Kidney tubule cell (primary cell): ENCODE data around the gene ZNF319.

Experiments used
- DNase-seq: peaks from one replicate; pipeline ENCODE4 v3.0.0-alpha.2; 2018; ENCODE audit warnings: low spot score

The ZNF319 gene

DNA sequence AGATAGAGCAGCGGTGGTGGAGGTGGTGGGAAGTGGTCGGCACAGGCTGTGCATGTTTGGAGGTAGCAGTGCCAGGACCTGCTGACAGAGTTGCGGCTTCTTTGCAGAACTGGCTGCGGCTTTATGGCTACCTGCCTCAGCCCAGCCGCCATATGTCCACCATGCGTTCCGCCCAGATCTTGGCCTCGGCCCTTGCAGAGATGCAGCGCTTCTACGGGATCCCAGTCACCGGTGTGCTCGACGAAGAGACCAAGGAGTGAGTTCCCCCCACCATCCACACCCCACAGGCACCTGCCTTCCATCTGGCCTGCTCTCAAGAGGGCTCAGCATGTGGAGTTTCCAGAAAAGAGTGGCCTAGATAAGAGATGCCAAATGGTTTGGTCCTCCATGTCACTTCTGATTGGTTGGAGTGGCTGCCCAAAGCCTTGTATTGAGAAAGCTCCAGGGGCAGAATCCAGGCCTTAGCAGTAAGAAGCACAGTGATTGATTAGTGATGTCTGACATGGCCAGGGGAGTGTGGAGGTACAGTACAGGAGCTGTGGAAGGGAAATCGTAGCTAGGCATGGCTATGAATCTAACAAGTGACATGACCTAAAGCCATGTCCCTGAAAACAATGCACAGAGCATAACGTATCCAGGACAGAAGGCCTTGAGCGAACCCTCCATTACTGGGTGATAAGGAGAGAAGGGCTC lies 37.0 kb upstream of the ZNF319 start:
- no peak for DNase-seq

DNA sequence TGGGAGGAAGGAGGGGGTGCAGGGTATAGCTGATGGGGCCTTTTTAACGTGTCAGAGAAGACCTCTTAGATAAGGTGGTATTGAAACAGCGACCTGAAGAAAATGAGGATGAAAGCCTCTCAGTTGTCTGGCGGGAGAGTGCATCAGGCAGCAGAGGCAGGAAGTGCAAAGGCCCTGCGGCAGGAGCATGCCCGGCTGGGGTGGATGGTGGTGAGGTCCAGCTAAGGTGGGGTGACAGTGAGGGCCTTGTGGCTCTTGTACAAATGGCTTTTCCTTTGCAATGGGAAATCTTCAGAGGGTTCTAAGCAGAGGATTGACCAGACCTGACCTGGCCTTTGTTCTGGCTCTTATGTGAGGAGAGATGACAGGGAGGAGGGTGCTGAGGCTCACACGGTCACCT lies 36.5 kb upstream of the ZNF319 start:
- no peak for DNase-seq

DNA sequence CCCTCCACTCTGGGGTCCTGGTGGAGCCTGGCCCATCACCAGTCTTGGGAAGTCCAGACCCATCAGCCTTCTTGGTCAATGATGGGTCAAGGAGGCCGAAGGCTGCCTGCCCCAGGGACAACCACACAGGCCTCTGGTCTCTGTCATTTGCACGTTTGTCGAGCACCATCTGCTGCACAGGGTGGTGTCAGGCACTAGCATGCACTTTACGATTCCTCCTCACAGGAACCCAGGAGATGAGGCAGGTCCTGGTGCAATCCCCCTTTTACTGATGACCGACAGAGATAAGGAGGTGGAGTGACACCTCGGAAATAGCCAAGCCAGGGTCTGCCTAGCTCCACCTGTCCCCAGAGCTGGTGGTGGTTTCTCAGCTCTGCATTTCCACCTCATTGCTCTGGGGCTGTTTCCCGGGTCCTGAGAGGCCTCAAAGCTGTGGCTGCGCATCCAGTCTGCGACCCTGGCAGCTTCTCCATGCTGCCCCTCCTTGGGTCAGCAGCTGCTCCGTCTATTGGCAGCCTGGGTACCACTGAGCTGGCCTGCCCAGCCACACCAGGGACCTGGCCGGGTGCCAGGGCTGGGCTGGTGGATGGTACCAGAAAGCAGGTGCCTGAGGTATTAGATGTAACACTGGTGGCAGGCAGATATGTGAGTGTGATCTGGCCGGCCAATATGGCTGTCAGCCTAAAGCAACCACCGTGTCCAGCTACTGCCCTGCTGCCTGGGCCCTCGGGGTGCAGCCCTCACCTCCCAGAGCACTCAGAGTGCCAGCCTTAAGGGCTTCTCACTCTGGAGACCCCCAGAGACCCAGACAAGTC lies 35.1 kb upstream of the ZNF319 start:
- DNase-seq, result no peak

DNA sequence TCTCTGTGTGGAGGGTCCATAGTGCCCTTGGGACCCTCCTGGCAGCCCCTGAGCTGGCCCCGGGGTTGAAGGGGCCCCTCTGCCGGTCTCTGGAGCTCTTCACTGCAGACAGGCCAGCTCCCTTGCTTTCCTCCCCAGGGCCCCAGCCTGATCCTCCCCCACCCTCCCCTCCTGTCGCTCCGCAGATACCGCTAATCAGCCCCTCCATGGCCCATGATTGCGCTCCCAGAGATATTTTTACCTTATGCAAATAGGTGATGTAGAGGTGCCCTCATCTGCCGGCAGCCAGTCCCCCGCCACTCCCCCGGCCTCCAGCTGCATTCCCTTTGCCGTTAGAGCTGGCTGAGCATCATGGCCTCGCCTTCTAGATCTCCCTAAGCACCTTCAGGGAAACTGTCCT lies 34.3 kb upstream of the ZNF319 start:
- no peak for DNase-seq

DNA sequence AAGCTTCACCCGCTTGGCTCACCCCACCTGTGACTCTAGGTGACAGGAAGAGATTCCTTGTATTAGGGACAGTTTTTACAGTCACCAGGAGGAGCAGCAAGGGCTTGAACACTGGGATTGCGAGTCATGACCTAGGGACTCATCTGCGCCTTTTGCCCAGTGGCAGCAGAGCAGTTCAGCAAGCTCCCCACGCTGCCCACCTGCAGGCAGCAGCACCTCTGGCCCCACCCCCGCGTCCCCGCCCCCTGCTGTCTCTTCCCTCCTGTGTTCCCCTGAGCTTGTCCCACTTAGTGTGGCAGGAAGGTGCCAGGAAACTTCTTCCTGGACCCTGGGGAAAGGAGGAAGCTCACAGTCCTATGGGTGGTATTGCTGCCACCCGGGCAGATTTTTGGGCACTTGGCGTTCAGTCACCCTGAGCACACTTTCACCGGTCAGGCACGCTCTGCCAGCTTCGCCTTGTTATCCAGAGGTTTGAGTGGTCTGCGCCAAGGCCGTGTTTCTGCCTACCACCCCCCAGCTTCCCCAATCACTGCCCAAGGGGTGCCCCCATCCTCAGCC lies 33.7 kb upstream of the ZNF319 start:
- no peak for DNase-seq

DNA sequence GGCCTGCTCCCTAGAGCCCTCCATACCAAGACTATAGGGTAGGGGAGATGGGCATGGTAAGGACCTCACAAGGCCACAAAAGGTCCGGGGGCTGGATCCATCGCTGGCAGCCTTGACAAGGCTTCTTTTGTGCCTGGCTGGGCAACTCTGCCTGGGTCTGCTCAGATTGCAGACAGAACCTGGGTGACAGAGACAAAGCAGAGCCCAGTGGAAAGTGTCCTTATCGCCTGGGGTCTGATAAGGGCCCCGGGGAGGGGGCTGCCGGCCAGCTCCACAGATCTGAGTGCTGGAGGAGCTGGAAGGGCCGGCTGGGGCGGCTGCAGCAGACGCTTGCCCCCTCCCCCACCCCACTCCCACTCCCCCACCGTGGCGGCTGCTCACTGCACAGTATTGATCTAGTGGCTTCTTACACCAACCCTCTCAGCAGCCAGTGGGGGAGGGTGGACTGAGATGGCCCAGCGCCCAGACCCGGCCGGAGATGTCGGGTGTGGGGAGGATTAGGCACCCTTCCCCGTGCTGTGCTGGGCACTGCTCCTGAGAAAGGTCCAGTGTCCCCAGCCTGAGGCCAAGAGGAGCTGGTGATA lies 32.3 kb upstream of the ZNF319 start:
- no peak for DNase-seq

DNA sequence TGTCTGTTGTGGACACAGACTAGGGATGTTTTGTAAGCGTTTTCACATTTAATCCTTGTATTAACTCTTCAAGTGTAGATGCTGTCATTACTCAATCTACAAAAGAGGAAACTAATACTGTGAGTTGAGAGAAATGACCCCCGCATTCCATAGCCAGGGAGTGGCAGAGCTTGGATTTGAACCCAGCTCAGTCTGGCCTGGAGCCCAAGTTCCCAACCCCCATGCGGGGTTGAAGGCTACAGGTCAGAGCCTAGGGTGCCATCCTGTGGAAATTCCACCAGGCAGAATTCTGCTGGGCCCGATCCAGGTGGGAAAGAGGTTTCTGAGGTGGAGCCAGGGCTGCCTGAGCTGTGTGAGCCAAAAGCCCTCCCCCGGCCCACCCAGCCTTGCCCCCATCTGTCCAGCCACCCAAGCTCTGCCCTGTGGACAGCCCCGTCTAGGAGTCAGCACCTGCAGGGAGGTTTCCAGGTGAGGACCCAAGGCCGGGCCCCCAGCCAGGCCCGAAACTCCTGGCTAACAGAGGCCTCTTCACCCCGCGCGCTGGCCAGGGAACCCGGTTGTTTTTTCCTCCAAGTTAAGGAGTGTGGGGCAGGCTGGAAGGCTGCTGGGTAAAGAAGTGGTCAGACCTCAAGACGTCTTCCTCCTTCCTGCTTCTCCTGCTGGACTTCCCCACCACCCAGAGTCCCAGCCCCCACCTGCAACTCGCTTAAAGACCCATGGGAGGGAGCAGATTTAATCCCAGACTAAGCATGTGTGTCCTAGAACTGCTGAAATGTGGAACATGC lies 30.7 kb upstream of the ZNF319 start:
- DNase-seq, result peak; percentile 38

DNA sequence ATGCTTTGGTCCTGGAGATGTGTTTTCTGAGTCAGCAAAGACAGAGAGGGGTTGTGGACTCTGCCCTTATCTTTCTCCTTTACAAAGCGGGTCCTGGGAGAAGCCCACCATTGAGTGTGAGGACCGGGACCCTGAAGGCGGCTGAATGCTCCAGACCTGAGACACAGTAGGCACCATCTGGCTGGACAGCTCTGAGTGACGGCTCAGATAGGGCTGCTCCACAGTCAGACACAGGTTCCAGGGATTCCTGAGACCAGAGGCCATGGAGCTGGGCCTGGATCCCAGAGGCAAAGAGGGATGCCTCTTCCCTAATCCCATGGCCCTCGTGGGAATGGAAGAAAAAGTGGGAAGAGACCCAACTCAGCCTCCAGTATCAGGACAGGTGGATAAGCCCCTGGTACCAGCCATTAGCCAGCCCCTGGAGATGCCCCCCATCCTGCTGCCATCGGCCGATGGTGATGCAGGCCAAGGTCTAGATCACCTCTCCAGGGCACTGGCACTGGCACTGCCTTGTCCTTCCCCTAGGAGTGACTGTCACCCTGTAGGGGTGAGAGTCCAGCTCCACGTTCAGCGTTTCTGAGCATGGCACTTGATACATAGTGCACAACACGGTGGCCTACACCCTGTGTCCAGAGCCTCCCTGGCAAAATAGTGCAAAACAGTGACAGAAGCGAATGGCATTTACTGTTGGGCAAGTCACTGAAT lies 29.8 kb upstream of the ZNF319 start:
- DNase-seq, result no peak

DNA sequence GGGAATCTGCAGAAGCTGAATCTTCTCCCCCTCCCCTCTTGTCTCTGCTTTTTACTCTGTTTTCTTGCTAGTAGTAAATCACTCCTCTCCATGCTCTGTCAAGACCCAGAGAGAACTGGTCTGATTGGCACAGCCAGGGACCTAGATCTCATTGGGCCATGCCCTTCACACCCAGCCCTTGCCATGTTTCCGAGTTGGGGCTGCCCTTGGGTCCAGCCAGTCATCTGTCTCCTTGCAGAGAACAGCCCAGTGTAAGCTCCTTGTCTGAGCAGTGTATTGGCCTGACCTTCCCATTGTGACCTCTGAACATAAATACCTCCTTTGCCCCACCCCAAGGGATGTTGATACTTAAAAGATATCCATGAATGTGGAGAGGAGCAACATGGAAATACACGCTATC lies 28.9 kb upstream of the ZNF319 start:
- no peak for DNase-seq

DNA sequence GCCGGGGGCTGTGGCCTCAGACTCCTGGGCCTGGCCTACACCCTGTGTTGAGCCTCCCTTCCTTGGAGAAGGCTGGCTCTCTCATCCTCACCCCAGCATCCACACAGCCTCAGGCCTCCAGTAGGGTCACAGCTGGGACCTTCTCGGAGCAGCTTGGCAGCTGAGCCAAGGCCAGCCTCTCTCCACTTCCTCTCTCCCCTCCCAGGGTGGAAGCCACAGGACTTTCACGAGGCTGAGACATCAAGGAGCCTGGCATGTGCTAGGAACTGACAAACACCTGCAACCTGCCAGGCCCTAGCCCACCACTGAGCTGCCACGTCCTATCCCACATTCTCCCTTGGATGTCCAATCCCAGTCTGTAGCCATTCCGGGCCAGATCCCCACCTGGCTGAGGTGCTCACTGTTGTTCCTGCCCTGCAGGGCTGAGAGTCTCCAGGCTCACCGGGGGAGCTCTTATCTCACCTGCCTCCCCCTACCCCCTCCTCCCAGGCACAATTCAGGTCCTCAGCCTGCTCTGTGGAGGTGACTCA lies 28.1 kb upstream of the ZNF319 start:
- peak; percentile 17 for DNase-seq

DNA sequence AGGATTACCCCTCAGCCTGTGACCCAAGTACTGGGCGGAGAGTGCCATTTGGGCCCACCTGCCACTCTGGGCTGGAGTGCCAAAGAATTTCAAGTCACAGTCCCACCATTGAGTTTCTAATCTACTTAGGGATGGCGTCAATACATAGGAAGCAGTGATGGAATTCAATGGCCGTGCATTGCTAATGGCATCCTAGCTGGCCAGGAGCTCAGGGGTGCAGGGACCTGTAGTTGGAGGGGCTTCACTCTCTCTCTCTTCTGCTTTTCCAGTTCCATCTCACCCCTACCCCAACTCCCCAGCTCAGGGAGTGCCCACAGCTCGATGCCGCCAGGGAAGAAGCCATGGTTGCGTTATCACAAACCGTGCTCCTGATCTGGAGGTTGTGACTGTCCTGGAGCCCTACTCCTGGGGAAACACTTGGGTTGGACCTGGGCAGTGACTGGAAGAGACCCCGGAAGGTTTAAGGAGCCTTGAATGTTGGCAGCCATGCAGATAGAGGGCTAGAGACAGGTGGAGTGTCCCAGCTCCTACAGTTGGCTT lies 27.5 kb upstream of the ZNF319 start:
- DNase-seq, result no peak

DNA sequence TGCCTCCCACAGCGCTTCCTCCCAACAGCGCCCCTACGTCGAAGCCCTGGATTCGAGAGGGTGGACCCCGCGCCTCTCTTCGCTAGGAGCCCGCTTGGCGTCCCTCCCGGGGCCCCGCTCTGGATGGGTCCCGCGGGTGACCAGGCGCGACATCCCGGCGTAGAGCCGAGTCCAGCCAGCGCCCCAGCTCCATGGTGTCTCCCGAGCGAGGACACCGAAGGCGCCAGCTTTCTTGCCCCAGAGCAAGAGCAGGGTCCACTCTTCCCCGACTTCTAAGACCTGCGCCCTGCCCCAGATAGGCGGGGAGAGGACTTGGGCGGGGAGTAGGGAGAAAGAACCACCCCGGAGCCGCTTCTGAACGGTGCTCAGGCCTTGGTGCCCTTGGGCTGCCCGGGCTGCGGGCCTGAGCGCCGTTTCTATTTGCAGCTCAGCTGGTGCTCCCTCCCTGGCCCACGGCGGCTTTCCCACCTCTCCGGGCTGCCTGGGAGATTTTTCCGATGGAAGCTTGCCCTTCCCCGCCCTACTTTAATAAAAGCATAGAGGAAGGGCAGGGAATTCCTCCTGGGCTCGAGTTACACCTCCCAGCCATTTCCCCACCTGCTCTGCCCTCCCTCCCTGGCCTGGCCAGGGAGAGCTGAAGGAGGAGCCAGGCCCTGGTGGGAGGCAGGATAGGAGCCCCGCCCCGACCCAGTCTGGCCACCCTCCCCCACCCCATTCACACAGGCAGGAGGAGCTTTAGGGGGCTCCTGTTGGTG lies 26.9 kb upstream of the ZNF319 start:
- peak; percentile 77 for DNase-seq

DNA sequence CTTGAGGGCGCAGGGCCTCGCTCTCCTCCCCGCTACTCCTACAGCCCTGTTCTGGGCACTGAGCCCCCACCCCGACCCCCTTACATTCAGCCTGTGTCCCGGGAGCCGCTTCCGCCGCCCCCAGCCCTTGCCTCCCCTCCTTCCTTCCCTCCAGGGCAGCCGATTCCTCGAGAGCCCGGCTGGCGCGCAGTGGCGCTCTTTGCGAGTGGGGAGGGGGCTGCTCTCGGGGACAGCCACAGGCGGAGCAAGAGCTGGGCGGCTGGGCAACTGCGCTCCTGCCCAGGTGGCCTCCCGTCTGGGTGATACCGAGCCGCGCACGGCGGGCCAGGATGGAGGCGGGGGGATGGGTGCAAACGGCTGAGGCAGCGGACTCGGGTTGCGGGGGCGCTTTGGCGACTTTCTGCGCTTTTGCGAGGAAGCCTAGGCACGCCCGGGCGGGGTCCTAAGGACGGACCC lies 26.3 kb upstream of the ZNF319 start:
- DNase-seq, result peak; percentile 8

DNA sequence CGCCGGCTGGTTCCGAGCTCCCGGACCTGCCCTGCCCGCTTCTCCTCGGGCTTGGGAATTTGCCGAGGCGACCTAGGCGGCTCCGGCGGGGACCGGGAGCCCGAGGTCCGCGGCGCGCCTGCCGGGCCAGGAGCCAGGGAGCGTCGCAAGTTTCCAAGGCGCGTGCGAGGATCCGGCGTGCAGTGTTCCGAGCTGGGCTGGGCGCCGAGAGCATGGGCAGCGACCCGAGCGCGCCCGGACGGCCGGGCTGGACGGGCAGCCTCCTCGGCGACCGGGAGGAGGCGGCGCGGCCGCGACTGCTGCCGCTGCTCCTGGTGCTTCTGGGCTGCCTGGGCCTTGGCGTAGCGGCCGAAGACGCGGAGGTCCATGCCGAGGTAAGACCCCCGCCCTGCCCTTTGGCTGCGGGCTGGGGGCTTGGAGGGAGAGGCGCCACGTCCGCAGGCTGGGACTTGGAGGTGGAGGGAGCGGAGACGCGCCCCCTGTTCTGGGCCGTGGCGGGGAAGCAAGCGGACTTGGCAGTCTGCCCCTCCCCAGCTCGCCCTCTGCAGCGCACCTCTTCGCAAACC lies 25.8 kb upstream of the ZNF319 start:
- peak; percentile 53 for DNase-seq

DNA sequence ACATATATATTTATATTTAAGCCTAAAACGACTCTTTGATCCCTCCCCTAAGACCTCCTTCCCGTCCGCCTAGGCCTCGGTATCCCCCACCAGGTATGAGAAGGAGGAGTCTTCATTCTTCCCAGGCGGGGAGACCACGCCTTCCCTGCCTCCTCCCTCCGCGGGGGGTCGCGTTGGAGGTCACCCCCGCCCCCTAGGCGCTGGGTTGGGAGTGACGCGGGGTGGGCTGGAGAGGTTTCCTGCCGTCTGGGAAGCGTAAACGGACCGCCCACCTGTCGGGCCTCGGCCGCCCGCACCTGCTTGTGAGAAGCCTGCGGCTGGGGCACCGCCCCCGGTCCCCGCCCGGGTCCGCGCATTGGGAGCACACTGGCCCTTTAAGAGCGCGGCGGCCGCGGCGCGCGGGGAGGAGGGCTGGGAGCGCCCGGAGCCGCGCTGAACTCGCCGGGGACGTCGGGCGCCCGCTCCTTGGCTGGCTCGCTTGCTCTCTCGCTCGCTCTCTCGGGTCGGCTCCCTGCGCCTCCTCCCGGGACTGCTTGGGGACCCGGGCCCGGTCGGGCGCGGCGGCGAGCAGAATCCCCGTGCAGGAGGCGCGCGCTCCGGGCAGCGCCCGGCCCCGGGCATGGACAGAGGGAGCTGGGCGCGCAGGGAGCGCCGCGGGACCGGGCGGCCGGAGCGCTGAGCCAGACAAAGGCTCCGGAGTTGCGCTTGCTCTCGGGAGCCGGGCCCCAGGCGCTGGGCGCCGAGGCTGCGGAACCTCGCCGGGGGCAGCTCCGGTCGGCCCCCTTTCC lies 25.1 kb upstream of the ZNF319 start, which contains the start of gene MMP15:
TSS of gene MMP15 (plus strand) at position 404 of the 788 bp plus-strand sequence. CDS start 597 bp downstream, outside the sequence.
- DNase-seq, result peak; percentile 96

DNA sequence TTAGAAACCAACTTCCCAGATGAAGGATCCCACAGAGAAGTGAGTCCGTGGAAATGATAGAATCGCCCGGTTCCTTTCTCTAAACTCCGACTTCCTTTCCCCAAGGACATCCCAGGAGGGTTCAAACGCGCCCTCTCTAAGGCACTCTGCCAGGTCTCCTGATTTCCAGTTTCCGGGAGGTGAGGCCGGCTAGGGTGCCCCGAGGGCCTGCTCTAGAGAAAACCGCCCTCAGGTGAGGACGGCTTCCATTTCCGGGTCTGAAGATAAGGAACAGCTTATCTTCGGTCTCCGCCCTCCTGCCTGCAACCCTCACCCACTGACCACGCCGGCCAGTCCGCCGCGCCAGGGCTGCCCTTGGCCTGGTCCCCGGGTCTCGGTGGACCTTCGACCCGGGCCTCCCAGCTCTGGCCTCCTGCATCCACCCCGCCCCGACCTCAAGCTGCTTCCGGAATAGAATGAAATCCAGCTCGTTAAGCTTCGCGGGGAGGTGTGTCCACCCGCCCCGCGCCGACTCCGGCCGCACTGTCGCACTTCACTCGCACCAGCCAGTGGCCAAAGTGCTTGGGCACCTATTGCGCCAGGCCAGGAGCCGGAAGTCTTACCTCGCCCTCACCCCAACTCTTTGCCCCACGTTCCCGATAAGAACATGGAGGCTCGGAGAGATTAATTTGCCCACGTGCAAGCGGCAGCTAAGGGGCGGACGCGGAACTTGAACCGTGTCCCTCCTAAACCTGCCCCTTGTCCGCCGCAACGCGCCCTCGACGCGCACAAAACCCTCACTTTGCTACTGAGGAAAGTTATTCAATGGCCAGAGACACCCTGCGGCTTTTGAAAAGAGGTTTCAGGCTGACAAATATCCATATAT lies 24.2 kb upstream of the ZNF319 start:
- DNase-seq, result peak; percentile 75

DNA sequence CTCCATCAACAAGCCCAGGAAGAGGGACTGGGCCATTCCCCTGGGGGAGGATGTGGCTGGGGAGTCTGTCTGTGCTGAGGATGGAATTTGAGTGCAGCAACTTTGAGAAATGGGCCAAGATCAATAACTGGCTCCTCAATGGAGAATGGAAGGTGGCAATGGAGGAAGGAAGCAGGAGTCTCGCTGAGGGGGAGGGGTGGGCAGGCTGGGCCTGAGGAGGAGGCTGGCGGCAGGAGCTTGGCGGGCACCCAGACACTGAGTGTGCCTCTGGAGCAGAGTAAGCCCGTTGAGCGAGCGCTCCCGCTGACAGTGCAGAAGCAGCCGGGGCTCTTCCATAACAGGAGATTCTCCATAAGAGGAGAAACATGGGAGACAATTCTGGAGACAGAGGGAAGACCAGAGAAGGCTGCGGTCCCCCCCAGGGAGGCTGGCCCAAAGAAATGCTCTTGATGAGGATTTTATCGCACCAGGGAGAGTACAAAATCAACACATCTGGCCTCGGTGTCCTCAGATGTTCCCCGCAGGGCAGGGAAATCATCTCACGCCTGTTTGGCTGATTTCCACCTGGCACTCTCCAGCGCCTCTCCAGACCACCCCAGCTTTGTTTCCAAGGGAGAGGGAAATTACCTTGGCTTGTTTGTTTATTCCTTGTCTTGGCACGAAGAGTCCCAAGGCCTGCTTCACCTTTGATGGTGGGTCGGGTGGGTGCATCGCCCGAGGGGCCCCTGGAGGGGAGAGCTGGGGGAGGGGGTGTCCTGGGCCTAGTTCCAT lies 22.3 kb upstream of the ZNF319 start:
- peak; percentile 79 for DNase-seq
